K562 (cell line): ENCODE results near the gene TRMU. TPM values are rescaled to one million over a fixed set of nuclear protein-coding genes. Genes with fewer than 3 reads are reported as not detected.

ENCODE experiments used
- ATAC-seq: fragments of 200-7000 bp; cut with Tn5 transposase; 3 replicates; pipeline ENCODE4 v1.9.1; 2020; ENCODE audit warnings: moderate library complexity
- BruUV-seq: library from RNA; stranded (reverse); fragments of 400-500 nt; replicated peaks from 2 replicates; lab custom pipeline; 2021; lab: Mats Ljungman, UMichigan
- CTCF ChIA-PET: fragments of 300-600 bp; formaldehyde crosslinking; extraction: SDS; loops from one replicate; lab custom pipeline; 2021; ENCODE audit warnings: low intra/inter-chr PET ratio; lab: Yijun Ruan, JAX
- POLR2A ChIA-PET: fragments of 300-600, 350-650 bp; sonication (Branson Sonifier 250); formaldehyde crosslinking; extraction: SDS; loops from one replicate; lab custom pipeline; 2021; ENCODE audit warnings: antibody characterized with exemption, inconsistent platforms; lab: Yijun Ruan, JAX
- DNase-seq, 4 experiments: peaks; one replicate each; pipeline versions ENCODE4 v3.0.0 to v3.0.0-alpha.2; 2011 to 2018; ENCODE audit warnings: low spot score in 3 of 4, mixed read lengths in 3 of 4; ENCODE audit errors: extremely low read depth in 1 of 4
- FAIRE-seq: peaks from 2 replicates; lab custom pipeline; 2011; peaks lifted over from hg19 to GRCh38; lab: Jason Lieb, UNC
- H2AFZ ChIP-seq: 2 replicates; pipeline ENCODE4 v1.6.0; 2011; ENCODE audit warnings: low read depth, low read length, control low read depth, inconsistent platforms
- H3K27ac ChIP-seq: fragments of 200-600 bp; 3 replicates; pipeline ENCODE4 v1.8.0; 2011; ENCODE audit warnings: low read depth, mild to moderate bottlenecking, control low read depth, inconsistent platforms, low read length, moderate library complexity, mixed read lengths; ENCODE audit errors: extremely low read depth
- H3K27me3 ChIP-seq, 2 experiments: fragments of 300-600 bp in 1 of 2; 2 replicates in 1 of 2; 3 replicates in 1 of 2; pipeline versions ENCODE4 v1.6.0 to v1.8.0; 2011; ENCODE audit warnings: inconsistent platforms in 2 of 2, low read length in 2 of 2, mild to moderate bottlenecking in 1 of 2, mixed read lengths in 1 of 2, moderate library complexity in 1 of 2; ENCODE audit not compliant: control insufficient read depth in 2 of 2, insufficient read depth in 2 of 2
- H3K36me3 ChIP-seq: fragments of 300-600 bp; 3 replicates; pipeline ENCODE4 v1.8.0; 2011; ENCODE audit warnings: mild to moderate bottlenecking, low read length, inconsistent platforms; ENCODE audit not compliant: control insufficient read depth, insufficient read depth
- H3K4me1 ChIP-seq, 2 experiments: fragments of 200-600 bp in 1 of 2; replicated peaks in 1 of 2; 2 replicates in 1 of 2; 3 replicates in 1 of 2; pipeline versions ENCODE4 v1.5.1 to v1.8.0; 2011; ENCODE audit warnings: inconsistent platforms in 2 of 2, low read length in 2 of 2, mild to moderate bottlenecking in 1 of 2, mixed read lengths in 1 of 2, moderate library complexity in 1 of 2; ENCODE audit not compliant: control insufficient read depth in 2 of 2, insufficient read depth in 2 of 2
- H3K4me2 ChIP-seq: 2 replicates; pipeline ENCODE4 v1.6.1; 2011; ENCODE audit warnings: low read length, control low read depth, inconsistent platforms, mixed read lengths; ENCODE audit not compliant: insufficient read depth
- H3K4me3 ChIP-seq: fragments of 200-600 bp; sonication (generic), shearing (Covaris generic); 2 replicates; pipeline ENCODE4 v1.5.1; 2016; ENCODE audit warnings: control low read depth, inconsistent platforms
- H3K79me2 ChIP-seq: fragments of 200-600 bp; 3 replicates; pipeline ENCODE4 v1.8.0; 2011; ENCODE audit warnings: low read length, inconsistent platforms; ENCODE audit not compliant: control insufficient read depth, insufficient read depth
- H3K9ac ChIP-seq, 2 experiments: 2 replicates each; pipeline versions ENCODE4 v1.6.0 to v1.6.1; 2011; ENCODE audit warnings: low read depth in 2 of 2, low read length in 2 of 2, control low read depth in 1 of 2, inconsistent platforms in 1 of 2, mild to moderate bottlenecking in 1 of 2, mixed read lengths in 1 of 2; ENCODE audit not compliant: insufficient read depth in 1 of 2
- H3K9me1 ChIP-seq: one replicate; pipeline ENCODE4 v1.6.0; 2011; ENCODE audit warnings: inconsistent platforms, mild to moderate bottlenecking, low read length, moderate library complexity; ENCODE audit not compliant: control insufficient read depth, insufficient read depth
- H3K9me3 ChIP-seq: replicated peaks from 2 replicates; pipeline ENCODE4 v1.5.1; 2011; ENCODE audit warnings: low read depth, low read length, inconsistent platforms; ENCODE audit not compliant: control insufficient read depth, insufficient read depth
- H4K20me1 ChIP-seq: replicated peaks from 2 replicates; pipeline ENCODE4 v1.6.1; 2011; ENCODE audit warnings: low read length, inconsistent platforms, mixed read lengths; ENCODE audit not compliant: control insufficient read depth, insufficient read depth
- FIP1L1 ChIP-seq: fragments of 200-400 bp; formaldehyde crosslinking; IDR thresholded peaks from 2 replicates; pipeline ENCODE4 v1.6.1; 2018; ENCODE audit warnings: mild to moderate bottlenecking, low read depth, low read length; ENCODE audit not compliant: poor library complexity, severe bottlenecking
- HSF4 ChIP-seq: fragments of 250-450 bp; sonication (Bioruptor Pico); IDR thresholded peaks from 2 replicates; pipeline ENCODE4 v2.1.2; 2022; ENCODE audit warnings: mild to moderate bottlenecking, moderate library complexity, borderline replicate concordance
- NR2F6 ChIP-seq: fragments of 450-650 bp; formaldehyde crosslinking; IDR thresholded peaks from 2 replicates; pipeline ENCODE4 v1.4.0; 2020; ENCODE audit warnings: mild to moderate bottlenecking
- SRF ChIP-seq, 2 experiments: fragments of 250-450, 450-650 bp in 1 of 2; sonication (Bioruptor Pico) in 1 of 2; sonication (generic) in 1 of 2; formaldehyde crosslinking; IDR thresholded peaks; 2 replicates each; pipeline versions ENCODE4 v1.5.0 to v1.5.1; 2020 to 2022; ENCODE audit warnings: mild to moderate bottlenecking in 1 of 2, missing genetic modification reagents in 1 of 2
- TAF9B ChIP-seq: fragments of 450-650 bp; IDR thresholded peaks from 2 replicates; pipeline ENCODE4 v1.6.1; 2018; ENCODE audit warnings: mild to moderate bottlenecking; ENCODE audit not compliant: partially characterized antibody
- WGBS: fragments of 100-300 bp; shearing (Covaris generic); methylation state at CpG from one replicate; pipeline ENCODE4 v1.1.6; 2016; ENCODE audit warnings: low coverage, mixed read lengths; ENCODE audit not compliant: insufficient coverage; ENCODE audit errors: missing lambda C conversion rate; 5-methylcytosine and 5-hydroxymethylcytosine counted together
- in situ Hi-C: fragments of 300-500 bp; cut with MboI; formaldehyde crosslinking; loops from 4 replicates; pipeline ENCODE4 v1.15.0; 2018; ENCODE audit warnings: inconsistent platforms, mixed read lengths
- intact Hi-C: fragments of 100-400 bp; cut with micrococcal nuclease; formaldehyde crosslinking; loops from 2 replicates; pipeline ENCODE4 v1.14.2; 2022
- polyA plus RNA-seq, 8 experiments: library from polyadenylated mRNA; depleted of rRNA in 4 of 8; stranded (reverse) in 5 of 8; unstranded in 3 of 8; fragments of >200 nt; fragmentation: Nextera tagmentation in 2 of 8; fragmentation: Illumina TruSeq in 1 of 8; extraction: Ambion mirVana in 2 of 8; extraction: Trizol in 1 of 8; gene quantifications; 2 replicates each; pipeline versions ENCODE4 v1.2.1 to v1.2.3, GENCODE V29; 2011 to 2014; ENCODE audit warnings: inconsistent platforms in 1 of 8, missing spikeins in 1 of 8
- total RNA-seq, 7 experiments: library from RNA; depleted of rRNA in 6 of 7; stranded (reverse); fragments of >200 nt in 6 of 7; fragmentation: Illumina TruSeq in 2 of 7; extraction: Trizol in 2 of 7; gene quantifications; 2 replicates each; pipeline versions ENCODE4 v1.2.1 to v1.2.3, GENCODE V29; 2011 to 2021; ENCODE audit warnings: low replicate concordance in 1 of 7
- TF ChIP-seq, protein P1 (sequence below): IDR thresholded peaks from 3 replicates; pipeline ENCODE4 v1.6.1; 2011; ENCODE audit warnings: borderline replicate concordance, mild to moderate bottlenecking, moderate library complexity; ENCODE audit not compliant: insufficient read length; ENCODE audit errors: extremely low read depth
- TF ChIP-seq, protein P2 (sequence below): fragments of 450-650 bp; IDR thresholded peaks from 2 replicates; pipeline ENCODE4 v1.6.1; 2016
- TF ChIP-seq, protein P3 (sequence below): fragments of 250-450 bp; sonication (Bioruptor Pico); IDR thresholded peaks from 2 replicates; pipeline ENCODE4 v1.6.1; 2021; ENCODE audit warnings: mild to moderate bottlenecking
- TF ChIP-seq, protein P4 (sequence below): fragments of 200-800 bp; sonication (Bioruptor generic); IDR thresholded peaks from 2 replicates; pipeline ENCODE4 v1.6.1; 2016; ENCODE audit warnings: missing genetic modification characterization, missing compliant biosample characterization

TRMU gene
- total and polyA plus RNA-seq, 9 of the 15 experiments (the other 6 are each of a cell fraction or from before 2014, with no cell fraction given): 2.3 to 49.9 (median 35.3) TPM

DNA sequence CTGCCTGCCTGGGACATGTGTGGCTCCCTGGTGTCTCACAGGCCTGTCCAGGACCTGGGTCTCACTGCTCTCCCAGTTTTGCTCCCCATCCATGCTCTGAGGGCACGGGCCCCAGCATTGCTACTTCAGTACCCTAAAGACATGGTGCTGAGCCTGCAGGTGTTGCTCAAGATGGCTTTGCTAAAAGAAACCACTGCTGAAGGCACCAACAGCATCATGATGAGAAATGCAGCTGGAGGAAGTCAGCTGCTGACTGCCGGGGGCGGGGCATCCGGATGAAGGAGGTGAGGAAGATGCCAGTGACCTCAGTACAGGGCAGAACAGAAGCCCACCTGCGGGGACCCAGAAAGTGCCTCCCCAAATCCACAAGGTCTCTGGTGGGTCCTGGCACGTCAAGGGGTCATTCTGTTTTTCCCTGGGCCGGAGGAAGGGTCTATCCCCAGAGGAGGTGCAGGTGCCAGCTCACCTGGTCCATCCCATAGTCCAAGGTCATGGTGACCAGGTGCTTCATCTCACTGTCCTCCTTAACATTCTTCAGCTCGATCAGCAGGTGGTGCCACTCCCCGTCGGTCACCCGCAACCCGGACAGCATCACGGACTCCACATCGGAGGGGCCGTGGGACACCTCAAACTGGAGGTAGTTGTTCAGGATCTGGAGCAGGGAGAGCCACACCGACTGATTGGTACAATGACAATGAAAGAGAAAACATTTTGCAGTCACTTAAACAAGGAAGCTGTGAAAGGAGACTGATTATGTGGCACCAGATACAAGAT is 63.9 kb downstream of the TRMU start (continued):
- TF ChIP-seq, protein P1, sequence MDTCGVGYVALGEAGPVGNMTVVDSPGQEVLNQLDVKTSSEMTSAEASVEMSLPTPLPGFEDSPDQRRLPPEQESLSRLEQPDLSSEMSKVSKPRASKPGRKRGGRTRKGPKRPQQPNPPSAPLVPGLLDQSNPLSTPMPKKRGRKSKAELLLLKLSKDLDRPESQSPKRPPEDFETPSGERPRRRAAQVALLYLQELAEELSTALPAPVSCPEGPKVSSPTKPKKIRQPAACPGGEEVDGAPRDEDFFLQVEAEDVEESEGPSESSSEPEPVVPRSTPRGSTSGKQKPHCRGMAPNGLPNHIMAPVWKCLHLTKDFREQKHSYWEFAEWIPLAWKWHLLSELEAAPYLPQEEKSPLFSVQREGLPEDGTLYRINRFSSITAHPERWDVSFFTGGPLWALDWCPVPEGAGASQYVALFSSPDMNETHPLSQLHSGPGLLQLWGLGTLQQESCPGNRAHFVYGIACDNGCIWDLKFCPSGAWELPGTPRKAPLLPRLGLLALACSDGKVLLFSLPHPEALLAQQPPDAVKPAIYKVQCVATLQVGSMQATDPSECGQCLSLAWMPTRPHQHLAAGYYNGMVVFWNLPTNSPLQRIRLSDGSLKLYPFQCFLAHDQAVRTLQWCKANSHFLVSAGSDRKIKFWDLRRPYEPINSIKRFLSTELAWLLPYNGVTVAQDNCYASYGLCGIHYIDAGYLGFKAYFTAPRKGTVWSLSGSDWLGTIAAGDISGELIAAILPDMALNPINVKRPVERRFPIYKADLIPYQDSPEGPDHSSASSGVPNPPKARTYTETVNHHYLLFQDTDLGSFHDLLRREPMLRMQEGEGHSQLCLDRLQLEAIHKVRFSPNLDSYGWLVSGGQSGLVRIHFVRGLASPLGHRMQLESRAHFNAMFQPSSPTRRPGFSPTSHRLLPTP: no peak
- TF ChIP-seq, all 486 proteins: peak for 1

DNA sequence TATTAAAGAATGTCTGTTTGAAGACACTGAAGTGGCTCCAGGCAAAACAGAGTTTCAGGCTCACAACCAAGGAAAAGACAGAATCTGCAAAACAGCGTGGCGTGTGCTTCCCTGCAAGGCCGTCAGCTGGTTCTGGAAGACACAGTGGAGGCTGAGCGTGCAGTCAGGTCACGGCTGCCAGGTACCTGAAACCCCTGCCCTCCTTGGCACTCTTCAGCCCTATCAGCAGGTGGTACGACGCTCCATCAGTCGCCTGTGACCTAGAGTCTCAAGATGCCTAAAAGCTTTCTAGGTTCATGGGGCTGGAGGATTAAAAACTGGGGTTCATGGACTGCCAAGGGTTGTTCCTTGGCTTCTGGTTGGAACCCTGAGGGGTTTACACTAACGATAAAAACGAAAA is 65.9 kb downstream of the TRMU start:
- H3K79me2 ChIP-seq: no peaks in the 10 kb centered on the region
- BruUV-seq: no TSS peak
- in situ Hi-C loops (no loop called here), intact Hi-C loops (no loop called here)
- CTCF ChIA-PET: no interaction called here
- POLR2A ChIA-PET: no interaction called here
- no peaks in the 10 kb centered on the region for H3K9me1 ChIP-seq
- H3K4me2 ChIP-seq: no peak overlapping the region
- H3K4me3 ChIP-seq: no peak overlapping the region
- H3K27ac ChIP-seq: no peak overlapping the region
- no peak for DNase-seq
- no peak overlapping the region for H3K9ac ChIP-seq
- H3K27me3 ChIP-seq: peaks cover 10 to 46% of the 10 kb centered on the region in 2 experiments
- 0 out of 2 replicates have a peak, but pooled peaks cover 5% of the 10 kb centered on the region for H4K20me1 ChIP-seq
- H2AFZ ChIP-seq: no peak overlapping the region
- no peaks in the 10 kb centered on the region for H3K4me1 ChIP-seq
- H3K9me3 ChIP-seq: no peaks in the 10 kb centered on the region
- no peaks in the 10 kb centered on the region for H3K36me3 ChIP-seq
- no peak for ATAC-seq
- WGBS: 3% methylated on average over 8 of the region's 10 CpGs
- no peak for FAIRE-seq
- TF ChIP-seq TAF9B (no peak), HSF4 (CRISPR knock-in tag) (no peak), FIP1L1 (no peak), SRF (CRISPR knock-in tag; IDR thresholded peaks at IDR 0.05) (no peak), NR2F6 (CRISPR knock-in tag) (no peak)
- TF ChIP-seq, protein P2, sequence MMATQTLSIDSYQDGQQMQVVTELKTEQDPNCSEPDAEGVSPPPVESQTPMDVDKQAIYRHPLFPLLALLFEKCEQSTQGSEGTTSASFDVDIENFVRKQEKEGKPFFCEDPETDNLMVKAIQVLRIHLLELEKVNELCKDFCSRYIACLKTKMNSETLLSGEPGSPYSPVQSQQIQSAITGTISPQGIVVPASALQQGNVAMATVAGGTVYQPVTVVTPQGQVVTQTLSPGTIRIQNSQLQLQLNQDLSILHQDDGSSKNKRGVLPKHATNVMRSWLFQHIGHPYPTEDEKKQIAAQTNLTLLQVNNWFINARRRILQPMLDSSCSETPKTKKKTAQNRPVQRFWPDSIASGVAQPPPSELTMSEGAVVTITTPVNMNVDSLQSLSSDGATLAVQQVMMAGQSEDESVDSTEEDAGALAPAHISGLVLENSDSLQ: no peak
- TF ChIP-seq, protein P3, sequence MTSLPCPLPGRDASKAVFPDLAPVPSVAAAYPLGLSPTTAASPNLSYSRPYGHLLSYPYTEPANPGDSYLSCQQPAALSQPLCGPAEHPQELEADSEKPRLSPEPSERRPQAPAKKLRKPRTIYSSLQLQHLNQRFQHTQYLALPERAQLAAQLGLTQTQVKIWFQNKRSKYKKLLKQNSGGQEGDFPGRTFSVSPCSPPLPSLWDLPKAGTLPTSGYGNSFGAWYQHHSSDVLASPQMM: no peak
- TF ChIP-seq, protein P4, sequence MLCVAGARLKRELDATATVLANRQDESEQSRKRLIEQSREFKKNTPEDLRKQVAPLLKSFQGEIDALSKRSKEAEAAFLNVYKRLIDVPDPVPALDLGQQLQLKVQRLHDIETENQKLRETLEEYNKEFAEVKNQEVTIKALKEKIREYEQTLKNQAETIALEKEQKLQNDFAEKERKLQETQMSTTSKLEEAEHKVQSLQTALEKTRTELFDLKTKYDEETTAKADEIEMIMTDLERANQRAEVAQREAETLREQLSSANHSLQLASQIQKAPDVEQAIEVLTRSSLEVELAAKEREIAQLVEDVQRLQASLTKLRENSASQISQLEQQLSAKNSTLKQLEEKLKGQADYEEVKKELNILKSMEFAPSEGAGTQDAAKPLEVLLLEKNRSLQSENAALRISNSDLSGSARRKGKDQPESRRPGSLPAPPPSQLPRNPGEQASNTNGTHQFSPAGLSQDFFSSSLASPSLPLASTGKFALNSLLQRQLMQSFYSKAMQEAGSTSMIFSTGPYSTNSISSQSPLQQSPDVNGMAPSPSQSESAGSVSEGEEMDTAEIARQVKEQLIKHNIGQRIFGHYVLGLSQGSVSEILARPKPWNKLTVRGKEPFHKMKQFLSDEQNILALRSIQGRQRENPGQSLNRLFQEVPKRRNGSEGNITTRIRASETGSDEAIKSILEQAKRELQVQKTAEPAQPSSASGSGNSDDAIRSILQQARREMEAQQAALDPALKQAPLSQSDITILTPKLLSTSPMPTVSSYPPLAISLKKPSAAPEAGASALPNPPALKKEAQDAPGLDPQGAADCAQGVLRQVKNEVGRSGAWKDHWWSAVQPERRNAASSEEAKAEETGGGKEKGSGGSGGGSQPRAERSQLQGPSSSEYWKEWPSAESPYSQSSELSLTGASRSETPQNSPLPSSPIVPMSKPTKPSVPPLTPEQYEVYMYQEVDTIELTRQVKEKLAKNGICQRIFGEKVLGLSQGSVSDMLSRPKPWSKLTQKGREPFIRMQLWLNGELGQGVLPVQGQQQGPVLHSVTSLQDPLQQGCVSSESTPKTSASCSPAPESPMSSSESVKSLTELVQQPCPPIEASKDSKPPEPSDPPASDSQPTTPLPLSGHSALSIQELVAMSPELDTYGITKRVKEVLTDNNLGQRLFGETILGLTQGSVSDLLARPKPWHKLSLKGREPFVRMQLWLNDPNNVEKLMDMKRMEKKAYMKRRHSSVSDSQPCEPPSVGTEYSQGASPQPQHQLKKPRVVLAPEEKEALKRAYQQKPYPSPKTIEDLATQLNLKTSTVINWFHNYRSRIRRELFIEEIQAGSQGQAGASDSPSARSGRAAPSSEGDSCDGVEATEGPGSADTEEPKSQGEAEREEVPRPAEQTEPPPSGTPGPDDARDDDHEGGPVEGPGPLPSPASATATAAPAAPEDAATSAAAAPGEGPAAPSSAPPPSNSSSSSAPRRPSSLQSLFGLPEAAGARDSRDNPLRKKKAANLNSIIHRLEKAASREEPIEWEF (CRISPR knock-in tag): no peak
